Measurements from ENCODE around the gene DLX3. TPM values are rescaled to one million over a fixed set of nuclear protein-coding genes. Genes with fewer than 3 reads are reported as not detected.

The DLX3 gene
- total RNA-seq, 5 donors from 2014 or later (not counting 1 experiment from before 2014, with no cell fraction given) = not detected

- Histone ChIP-seq H3K27me3 (replicated peaks in 1 of 2; ENCODE audit: control insufficient read depth in 2 of 2, extremely low read depth in 1 of 2, insufficient read depth in 2 of 2, low read length in 1 of 2) (peaks cover 7 to 94% of the 10 kb centered on the region in 2 experiments), H3K4me1 (ENCODE audit: control insufficient read depth in 1 of 2, extremely low read depth in 1 of 2, insufficient read depth in 2 of 2, low read length in 2 of 2) (peaks cover 0 to 22% of the 10 kb centered on the region in 2 experiments), H3K36me3 (ENCODE audit: control insufficient read depth in 2 of 2, extremely low read depth in 1 of 2, insufficient read depth in 1 of 2, low read length in 1 of 2) (no peaks in the 10 kb centered on the region), H3K27ac (ENCODE audit: low read length) (no peak overlapping the region), H3K4me3 (ENCODE audit: control insufficient read depth in 1 of 2, extremely low read depth in 1 of 2, low read length in 1 of 2) (no peak overlapping the region), H3K9me3 (no peaks in the 10 kb centered on the region)
- Mint-ChIP-seq H3K4me3 (no peak overlapping the region), H3K4me1 (peaks cover 9 to 14% (median 11%) of the 10 kb centered on the region in 3 donors), H3K36me3 (no peaks in the 10 kb centered on the region), H3K27me3 (peaks cover 47 to 80% of the 10 kb centered on the region in 2 donors), H3K9me3 (no peaks in the 10 kb centered on the region), H3K27ac (no peak overlapping the region)
- ATAC-seq (replicated peaks in 1 of 4) = no peak
- POLR2A ChIA-PET = interaction anchor here in 1 of 2 donors (0.6 kb wide), 1 partner anchor 117 kb away, joined by 5 read pairs; no protein-coding TSS in a partner anchor
- CTCF ChIA-PET = interaction anchor here (0.6 to 1.3 kb wide), 4 partner anchors 8 to 992 kb away, joined by 4 to 5 read pairs (median 4); no protein-coding TSS in a partner anchor
- WGBS (ENCODE audit: insufficient coverage) = 97% methylated on average over 3 of the region's 4 CpGs
- no peak for DNase-seq
These were observed 5.5 kb downstream of the DLX3 start for GRCh38 chr17:49989518-49989880.

- Mint-ChIP-seq H3K27ac (no peak overlapping the region), H3K4me1 (peaks cover 0 to 4% (median under 1%) of the 10 kb centered on the region in 3 donors), H3K9me3 (no peaks in the 10 kb centered on the region), H3K36me3 (no peaks in the 10 kb centered on the region), H3K4me3 (no peak overlapping the region), H3K27me3 (peaks cover 48 to 82% of the 10 kb centered on the region in 2 donors)
- WGBS (ENCODE audit: insufficient coverage) = 21% methylated on average over 9 of the region's 17 CpGs
- DNase-seq (no peak), ATAC-seq (replicated peaks in 1 of 4) (no peak)
- ChIA-PET CTCF (interaction anchor here (0.5 to 1.3 kb wide), 4 partner anchors 10 to 453 kb away, joined by 3 to 7 read pairs (median 4); no protein-coding TSS in a partner anchor), POLR2A (no interaction called here)
- Histone ChIP-seq H3K36me3 (ENCODE audit: control insufficient read depth in 2 of 2, extremely low read depth in 1 of 2, insufficient read depth in 1 of 2, low read length in 1 of 2) (no peaks in the 10 kb centered on the region), H3K4me3 (ENCODE audit: control insufficient read depth in 1 of 2, extremely low read depth in 1 of 2, low read length in 1 of 2) (no peak overlapping the region), H3K9me3 (no peaks in the 10 kb centered on the region), H3K27ac (ENCODE audit: low read length) (no peak overlapping the region), H3K4me1 (ENCODE audit: control insufficient read depth in 1 of 2, extremely low read depth in 1 of 2, insufficient read depth in 2 of 2, low read length in 2 of 2) (peaks cover 0 to 8% of the 10 kb centered on the region in 2 experiments), H3K27me3 (replicated peaks in 1 of 2; ENCODE audit: control insufficient read depth in 2 of 2, extremely low read depth in 1 of 2, insufficient read depth in 2 of 2, low read length in 1 of 2) (peaks cover 7 to 88% of the 10 kb centered on the region in 2 experiments)
These were observed 7.2 kb downstream of the DLX3 start for GRCh38 chr17:49987681-49988441.

GRCh38 chr17:49987290-49987585 is 7.8 kb downstream of the DLX3 start:
- peaks cover 7 to 82% of the 10 kb centered on the region in 2 experiments for H3K27me3 ChIP-seq (replicated peaks in 1 of 2; ENCODE audit: control insufficient read depth in 2 of 2, extremely low read depth in 1 of 2, insufficient read depth in 2 of 2, low read length in 1 of 2)

DNA sequence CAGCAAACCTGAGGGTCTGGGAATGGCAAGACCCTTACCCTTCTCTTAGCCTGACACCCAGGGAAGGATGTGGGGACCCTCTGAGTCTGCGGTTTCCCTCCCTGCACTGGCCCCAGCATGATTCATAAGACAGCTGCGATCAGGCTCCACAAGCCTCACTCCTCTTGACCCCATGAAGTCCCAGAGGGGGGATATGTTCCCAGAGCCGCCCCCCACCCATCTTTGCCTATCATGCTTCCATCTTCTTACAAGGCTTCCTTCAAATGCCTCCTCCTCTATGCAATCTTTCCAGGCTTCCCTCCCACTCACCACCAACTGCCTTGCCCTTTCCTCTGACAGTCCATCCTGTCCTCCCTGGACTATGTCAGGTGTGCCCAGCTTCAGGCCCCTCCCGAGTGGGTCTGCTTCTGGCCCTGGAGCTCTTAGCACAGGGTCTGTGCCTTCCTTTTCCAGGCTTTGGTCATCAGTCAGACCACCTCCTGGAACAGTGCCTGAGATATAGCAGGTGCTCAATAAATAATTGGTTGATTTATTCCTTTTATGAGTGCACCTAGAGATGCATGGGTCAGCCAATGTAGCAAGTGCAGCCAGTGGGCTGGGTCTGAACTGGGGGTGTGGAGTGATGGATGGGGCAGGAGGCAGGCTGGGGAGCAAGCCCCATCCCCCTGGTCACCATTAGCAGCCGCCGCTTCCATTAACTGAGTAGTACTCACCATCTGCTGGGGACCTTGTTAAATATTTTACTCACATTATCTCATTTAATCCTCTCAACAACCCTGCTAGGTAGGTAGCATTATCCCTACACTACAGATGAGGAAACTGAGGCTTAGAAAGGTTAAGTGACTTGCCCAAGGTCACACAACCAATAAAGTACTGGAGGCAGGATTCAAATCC is 8.4 kb downstream of the DLX3 start:
- ATAC-seq (replicated peaks in 1 of 4) (no peak), DNase-seq (no peak)
- 37% methylated on average over 3 of the region's 6 CpGs for WGBS (ENCODE audit: insufficient coverage)
- Histone ChIP-seq H3K4me3 (ENCODE audit: control insufficient read depth in 1 of 2, extremely low read depth in 1 of 2, low read length in 1 of 2) (no peak overlapping the region), H3K9me3 (no peaks in the 10 kb centered on the region), H3K27me3 (replicated peaks in 1 of 2; ENCODE audit: control insufficient read depth in 2 of 2, extremely low read depth in 1 of 2, insufficient read depth in 2 of 2, low read length in 1 of 2) (peaks cover 2 to 78% of the 10 kb centered on the region in 2 experiments), H3K27ac (ENCODE audit: low read length) (no peak overlapping the region), H3K4me1 (ENCODE audit: control insufficient read depth in 1 of 2, extremely low read depth in 1 of 2, insufficient read depth in 2 of 2, low read length in 2 of 2) (peaks cover 0 to 5% of the 10 kb centered on the region in 2 experiments), H3K36me3 (ENCODE audit: control insufficient read depth in 2 of 2, extremely low read depth in 1 of 2, insufficient read depth in 1 of 2, low read length in 1 of 2) (no peaks in the 10 kb centered on the region)
- Mint-ChIP-seq H3K27me3 (peaks cover 52 to 81% of the 10 kb centered on the region in 2 donors), H3K4me1 (peaks cover 0 to 2% (median 0%) of the 10 kb centered on the region in 3 donors), H3K9me3 (no peaks in the 10 kb centered on the region), H3K4me3 (no peak overlapping the region), H3K27ac (no peak overlapping the region), H3K36me3 (no peaks in the 10 kb centered on the region)
- CTCF ChIA-PET = interaction anchor here (0.6 to 0.9 kb wide), 2 partner anchors 15 to 45 kb away, joined by 3 to 4 read pairs; no protein-coding TSS in a partner anchor
- POLR2A ChIA-PET = no interaction called here

More at GRCh38 chr17:49987290-49987585, 7.8 kb downstream of the DLX3 start:
- Mint-ChIP-seq H3K9me3 (no peaks in the 10 kb centered on the region), H3K27me3 (peaks cover 49 to 80% of the 10 kb centered on the region in 2 donors), H3K27ac (no peak overlapping the region), H3K36me3 (no peaks in the 10 kb centered on the region), H3K4me3 (no peak overlapping the region), H3K4me1 (peaks cover 0 to 2% (median 0%) of the 10 kb centered on the region in 3 donors)
- ChIA-PET POLR2A (no interaction called here), CTCF (no interaction called here)
- ATAC-seq (replicated peaks in 1 of 4) (no peak), DNase-seq (no peak)
- peaks cover 0 to 5% of the 10 kb centered on the region in 2 experiments for H3K4me1 ChIP-seq (ENCODE audit: control insufficient read depth in 1 of 2, extremely low read depth in 1 of 2, insufficient read depth in 2 of 2, low read length in 2 of 2)
- H3K36me3 ChIP-seq (ENCODE audit: control insufficient read depth in 2 of 2, extremely low read depth in 1 of 2, insufficient read depth in 1 of 2, low read length in 1 of 2) = no peaks in the 10 kb centered on the region
- WGBS (ENCODE audit: insufficient coverage) = no CpG with 5 or more reads among the region's 2 CpGs
- H3K9me3 ChIP-seq = no peaks in the 10 kb centered on the region
- no peak overlapping the region for H3K4me3 ChIP-seq (ENCODE audit: control insufficient read depth in 1 of 2, extremely low read depth in 1 of 2, low read length in 1 of 2)
- no peak overlapping the region for H3K27ac ChIP-seq (ENCODE audit: low read length)

DNA sequence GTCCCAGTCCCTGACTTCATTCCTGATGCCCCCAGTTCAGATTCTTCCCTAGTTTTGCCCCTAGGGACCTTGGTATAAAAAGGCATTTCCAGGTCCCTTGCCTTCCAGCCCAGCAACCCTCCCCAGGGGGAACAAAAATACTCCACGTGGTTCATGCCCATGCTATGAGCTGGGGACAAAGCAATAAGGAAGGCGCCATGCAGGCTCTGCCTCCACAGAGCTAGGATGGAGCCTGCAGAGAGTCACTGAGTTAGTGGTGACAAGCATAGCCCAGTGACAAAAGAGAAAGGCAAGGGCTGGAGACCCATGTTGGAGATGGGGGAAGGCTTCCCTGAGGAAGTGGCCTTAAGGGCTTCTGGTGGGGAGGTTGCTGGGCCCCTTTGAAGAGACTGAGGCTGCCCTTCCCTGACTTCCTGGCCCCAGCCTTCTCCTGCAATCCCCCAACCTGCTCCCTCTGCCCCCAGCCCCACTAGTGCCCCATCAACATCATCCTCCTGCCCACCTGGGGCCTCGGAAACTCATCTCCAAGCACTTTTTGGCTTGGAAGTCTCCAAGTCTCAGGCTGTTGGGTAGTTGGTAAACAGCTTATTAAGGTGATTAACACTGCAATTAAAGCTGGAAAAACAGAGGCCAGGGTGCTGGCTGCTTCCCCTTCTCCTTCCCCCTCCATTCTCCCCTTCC is 9.6 kb downstream of the DLX3 start:
- ChIA-PET CTCF (interaction anchor here (0.6 to 0.9 kb wide), 2 partner anchors 16 to 44 kb away, joined by 3 to 4 read pairs; no protein-coding TSS in a partner anchor), POLR2A (no interaction called here)
- DNase-seq (no peak), ATAC-seq (replicated peaks in 1 of 4) (no peak)
- Histone ChIP-seq H3K9me3 (no peaks in the 10 kb centered on the region), H3K36me3 (ENCODE audit: control insufficient read depth in 2 of 2, extremely low read depth in 1 of 2, insufficient read depth in 1 of 2, low read length in 1 of 2) (no peaks in the 10 kb centered on the region), H3K4me1 (ENCODE audit: control insufficient read depth in 1 of 2, extremely low read depth in 1 of 2, insufficient read depth in 2 of 2, low read length in 2 of 2) (peaks cover 0 to 5% of the 10 kb centered on the region in 2 experiments), H3K27me3 (replicated peaks in 1 of 2; ENCODE audit: control insufficient read depth in 2 of 2, extremely low read depth in 1 of 2, insufficient read depth in 2 of 2, low read length in 1 of 2) (peaks cover 2 to 75% of the 10 kb centered on the region in 2 experiments), H3K27ac (ENCODE audit: low read length) (no peak overlapping the region), H3K4me3 (ENCODE audit: control insufficient read depth in 1 of 2, extremely low read depth in 1 of 2, low read length in 1 of 2) (no peak overlapping the region)
- H3K36me3 Mint-ChIP-seq = no peaks in the 10 kb centered on the region
- H3K4me1 Mint-ChIP-seq = peaks cover 0 to 2% (median 0%) of the 10 kb centered on the region in 3 donors
- H3K27ac Mint-ChIP-seq = no peak overlapping the region
- H3K27me3 Mint-ChIP-seq = peaks cover 58 to 82% of the 10 kb centered on the region in 2 donors
- WGBS (ENCODE audit: insufficient coverage) = 60% methylated on average over 2 of the region's 3 CpGs
- no peaks in the 10 kb centered on the region for H3K9me3 Mint-ChIP-seq
- no peak overlapping the region for H3K4me3 Mint-ChIP-seq

GRCh38 chr17:49984776-49985175 is 10.2 kb downstream of the DLX3 start:
- peaks cover 0 to 75% of the 10 kb centered on the region in 2 experiments for H3K27me3 ChIP-seq (replicated peaks in 1 of 2; ENCODE audit: control insufficient read depth in 2 of 2, extremely low read depth in 1 of 2, insufficient read depth in 2 of 2, low read length in 1 of 2)
- Mint-ChIP-seq H3K4me3 (no peak overlapping the region), H3K27ac (no peak overlapping the region), H3K9me3 (no peaks in the 10 kb centered on the region), H3K36me3 (no peaks in the 10 kb centered on the region), H3K27me3 (peaks cover 52 to 78% of the 10 kb centered on the region in 2 donors), H3K4me1 (no peaks in the 10 kb centered on the region)
- H3K4me1 ChIP-seq (ENCODE audit: control insufficient read depth in 1 of 2, extremely low read depth in 1 of 2, insufficient read depth in 2 of 2, low read length in 2 of 2) = peaks cover 0 to 3% of the 10 kb centered on the region in 2 experiments
- WGBS (ENCODE audit: insufficient coverage) = 14% methylated on average over 1 of the region's 2 CpGs
- ChIA-PET CTCF (interaction anchor here in 1 of 2 donors (1.4 kb wide), 1 partner anchor 12 kb away, joined by 3 read pairs; no protein-coding TSS in a partner anchor), POLR2A (no interaction called here)
- H3K36me3 ChIP-seq (ENCODE audit: control insufficient read depth in 2 of 2, extremely low read depth in 1 of 2, insufficient read depth in 1 of 2, low read length in 1 of 2) = no peaks in the 10 kb centered on the region
- DNase-seq = no peak
- ATAC-seq (replicated peaks in 1 of 4) = no peak
- no peaks in the 10 kb centered on the region for H3K9me3 ChIP-seq
- H3K4me3 ChIP-seq (ENCODE audit: control insufficient read depth in 1 of 2, extremely low read depth in 1 of 2, low read length in 1 of 2) = no peak overlapping the region
- no peak overlapping the region for H3K27ac ChIP-seq (ENCODE audit: low read length)

Measured in T-cell (primary cell).